Esophagus muscularis mucosa (tissue), 4 donors: ENCODE measurements around the gene F11. TPM values are rescaled to one million over a fixed set of nuclear protein-coding genes. Genes with fewer than 3 reads are reported as not detected.
"Not testable (repeated sequence)": the region's sequence is repeated elsewhere in the genome, so short reads cannot be mapped to it uniquely, and the experiment has no call there.

Experiments used
- DNase-seq: peaks from one replicate; pipeline ENCODE4 v3.0.0-alpha.2; 2017; ENCODE audit errors: extremely low spot score
- H3K27ac ChIP-seq, 4 donors: fragments of 200-600 bp; sonication (generic); replicated peaks in 1 of 4; 1 replicate in 3 of 4; 2 replicates in 1 of 4; pipeline ENCODE4 v1.5.1; 2016 to 2019; ENCODE audit warnings: mild to moderate bottlenecking in 1 of 4
- H3K27me3 ChIP-seq, 4 donors: fragments of 200-600 bp; sonication (generic); one replicate each; pipeline versions ENCODE4 v1.5.1 to v1.6.0; 2016 to 2019
- H3K36me3 ChIP-seq, 4 donors: fragments of 200-600 bp; sonication (generic); one replicate each; pipeline ENCODE4 v1.5.1; 2016 to 2019
- H3K4me1 ChIP-seq, 4 donors: fragments of 200-600 bp; sonication (generic); one replicate each; pipeline ENCODE4 v1.5.1; 2016 to 2019
- H3K4me3 ChIP-seq, 4 donors: fragments of 200-600 bp; sonication (generic); 1 replicate in 2 of 4; 2 replicates in 2 of 4; pipeline ENCODE4 v1.5.1; 2016 to 2019; ENCODE audit warnings: mild to moderate bottlenecking in 4 of 4, moderate library complexity in 1 of 4
- H3K9me3 ChIP-seq, 4 donors: fragments of 200-600 bp; sonication (generic); 1 replicate in 3 of 4; 2 replicates in 1 of 4; pipeline ENCODE4 v1.5.1; 2016 to 2019
- CTCF ChIP-seq, 3 experiments: fragments of 200-600 bp in 2 of 3; fragments of 450-650 bp in 1 of 3; sonication (generic) in 2 of 3; IDR thresholded peaks; one replicate each; pipeline ENCODE4 v1.5.1; 2017 to 2019; ENCODE audit warnings: antibody characterized with exemption in 3 of 3, mild to moderate bottlenecking in 2 of 3, moderate library complexity in 1 of 3
- EP300 ChIP-seq: sonication (generic); formaldehyde crosslinking; IDR thresholded peaks from one replicate; pipeline ENCODE4 v1.6.1; 2017; ENCODE audit warnings: antibody characterized with exemption
- POLR2A ChIP-seq: fragments of 450-650 bp; IDR thresholded peaks from one replicate; pipeline ENCODE4 v1.6.1; 2017; ENCODE audit warnings: antibody characterized with exemption, moderate library complexity, mild to moderate bottlenecking, low read depth
- POLR2AphosphoS5 ChIP-seq, 2 donors: sonication (generic); formaldehyde crosslinking; IDR thresholded peaks; one replicate each; pipeline ENCODE4 v1.6.1; 2017; ENCODE audit warnings: antibody characterized with exemption in 2 of 2
- WGBS: methylation state at CpG from one replicate; pipeline ENCODE4 v1.1.5; 2018; 5-methylcytosine and 5-hydroxymethylcytosine counted together
- intact Hi-C: fragments of 100-400 bp; cut with DNase I; formaldehyde crosslinking; loops from one replicate; pipeline ENCODE4 v1.15.1; 2023
- total RNA-seq, 4 donors: library from RNA; depleted of rRNA; stranded (reverse); fragments of >200 nt; gene quantifications; one replicate each; pipeline versions ENCODE4 v1.1.0 to v1.2.1, GENCODE V29; 2016

The F11 gene
- total RNA-seq, 4 donors from 2014 or later: not detected

DNA sequence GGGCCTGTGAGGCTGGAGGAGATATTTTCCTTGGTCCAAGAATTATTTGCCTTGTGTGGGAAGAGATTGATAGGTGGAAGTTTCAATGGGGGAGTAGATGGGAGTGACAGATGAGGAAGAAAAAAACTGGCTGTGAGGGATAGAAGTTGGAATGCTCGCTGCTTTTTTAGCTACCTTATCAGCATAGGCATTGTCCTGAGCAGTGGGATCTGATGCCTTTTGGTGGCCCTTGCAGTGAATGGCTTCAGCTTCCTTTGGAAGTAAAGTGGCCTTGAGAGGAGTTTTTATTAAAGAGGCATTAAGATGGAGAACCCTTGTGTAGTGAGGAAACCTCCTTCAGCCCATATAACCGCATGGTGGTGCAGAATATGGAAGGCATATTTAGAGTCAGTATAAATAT lies 22.7 kb upstream of the F11 start:
- Histone ChIP-seq H3K27ac (no peak overlapping the region), H3K36me3 (peaks cover 0 to 15% (median 5%) of the 10 kb centered on the region in 4 donors), H3K9me3 (no peaks in the 10 kb centered on the region), H3K27me3 (no peaks in the 10 kb centered on the region), H3K4me3 (no peak overlapping the region), H3K4me1 (peaks cover 0 to 4% (median 0%) of the 10 kb centered on the region in 4 donors)
- TF ChIP-seq CTCF (IDR thresholded peaks at IDR 0.05) (no peak), EP300 (no peak), POLR2AphosphoS5 (IDR thresholded peaks at IDR 0.05) (no peak)
- 85% methylated on average over 2 of the region's 2 CpGs for WGBS
- intact Hi-C loops: no loop called here
- DNase-seq: no peak

DNA sequence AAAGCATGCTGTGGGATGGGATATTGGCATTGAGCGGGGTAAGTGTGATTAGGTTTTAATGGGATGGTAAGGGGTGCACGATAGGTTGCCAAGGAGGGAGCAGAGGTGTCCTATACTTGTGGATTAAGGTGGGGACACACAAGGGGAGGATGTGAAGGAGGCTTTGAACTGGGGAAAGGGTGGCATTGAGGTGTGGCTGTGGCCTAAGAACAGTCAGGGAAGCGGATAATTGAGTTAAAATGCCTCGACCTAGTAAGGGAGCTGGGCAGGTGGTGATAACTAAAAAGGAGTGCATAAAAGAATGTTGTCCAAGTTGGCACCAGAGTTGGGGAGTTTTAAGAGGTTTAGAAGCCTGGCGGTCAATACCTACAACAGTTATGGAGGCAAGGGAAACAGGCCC lies 21.2 kb upstream of the F11 start:
- Histone ChIP-seq H3K9me3 (no peaks in the 10 kb centered on the region), H3K27me3 (no peaks in the 10 kb centered on the region), H3K27ac (no peak overlapping the region), H3K36me3 (peaks cover 0 to 11% (median 4%) of the 10 kb centered on the region in 4 donors), H3K4me1 (peaks cover 0 to 4% (median 0%) of the 10 kb centered on the region in 4 donors), H3K4me3 (no peak overlapping the region)
- no peak for DNase-seq
- WGBS: 80% methylated on average over 5 of the region's 5 CpGs
- intact Hi-C loops: no loop called here
- TF ChIP-seq EP300 (no peak), CTCF (IDR thresholded peaks at IDR 0.05) (no peak), POLR2AphosphoS5 (IDR thresholded peaks at IDR 0.05) (no peak), POLR2A (no peak)

- H3K9me3 ChIP-seq, H3K27ac ChIP-seq, intact Hi-C loops, H3K27me3 ChIP-seq, H3K4me3 ChIP-seq, H3K4me1 ChIP-seq, DNase-seq: not testable (repeated sequence)
- peaks cover 4 to 22% (median 13%) of the 10 kb centered on the region in 4 donors for H3K36me3 ChIP-seq
- WGBS: 86% methylated on average over 9 of the region's 9 CpGs
Measured at GRCh38 chr4:186247062-186247752, 18.8 kb upstream of the F11 start.

- H3K9me3 ChIP-seq: no peaks in the 10 kb centered on the region
- no peaks in the 10 kb centered on the region for H3K4me1 ChIP-seq
- H3K4me3 ChIP-seq: no peak overlapping the region
- no peak for TF ChIP-seq POLR2A
- no peak for TF ChIP-seq POLR2AphosphoS5 (IDR thresholded peaks at IDR 0.05)
- TF ChIP-seq EP300: no peak
- intact Hi-C loops: no loop called here
- no peak for DNase-seq
- H3K27me3 ChIP-seq: no peaks in the 10 kb centered on the region
- H3K36me3 ChIP-seq: peaks cover 4 to 32% (median 14%) of the 10 kb centered on the region in 4 donors
- H3K27ac ChIP-seq: no peak overlapping the region
- 74% methylated on average over 1 of the region's 1 CpG for WGBS
Measured at GRCh38 chr4:186248643-186249042, 17.3 kb upstream of the F11 start.

DNA sequence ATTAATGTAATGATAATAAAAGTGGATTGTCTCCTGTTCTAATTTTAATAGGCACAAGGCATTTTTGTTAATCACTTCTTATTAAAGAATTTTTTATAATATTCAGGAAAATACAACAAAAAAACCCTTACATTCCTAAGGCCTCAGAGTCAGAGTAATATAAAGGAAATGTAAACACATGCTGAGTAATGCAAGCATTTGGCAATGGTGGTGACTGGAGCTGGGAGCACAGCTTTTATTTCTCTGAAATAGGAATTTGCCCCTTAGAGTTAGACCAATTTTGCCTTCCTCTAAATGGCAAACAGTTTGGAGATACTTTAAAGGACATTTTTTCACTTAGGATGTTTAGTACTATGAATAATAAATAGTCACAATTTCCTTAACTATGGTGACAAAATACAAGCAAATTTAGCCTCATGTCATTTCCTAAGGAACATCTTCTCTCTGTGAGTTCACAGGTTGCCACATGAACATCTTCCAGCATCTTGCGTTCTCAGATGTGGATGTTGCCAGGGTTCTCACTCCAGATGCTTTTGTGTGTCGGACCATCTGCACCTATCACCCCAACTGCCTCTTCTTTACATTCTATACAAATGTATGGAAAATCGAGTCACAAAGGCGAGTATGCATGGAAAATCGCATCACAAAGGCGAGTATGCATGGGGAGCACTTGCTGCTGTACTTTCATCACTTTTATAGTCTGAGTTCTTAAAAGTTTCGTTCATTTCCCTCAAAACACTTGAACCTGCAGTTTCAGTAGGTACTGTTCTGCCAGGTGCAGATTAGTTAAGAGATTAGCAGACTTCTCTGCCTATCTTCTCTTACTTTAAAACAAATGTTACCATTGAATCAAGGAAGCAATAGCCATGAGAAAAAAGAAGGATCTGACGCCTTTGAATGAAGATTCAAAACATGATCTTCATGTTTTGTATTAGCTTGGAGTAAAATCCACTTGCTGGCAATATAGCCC lies 15.9 kb upstream of the F11 start:
- Histone ChIP-seq H3K9me3 (no peaks in the 10 kb centered on the region), H3K27me3 (no peaks in the 10 kb centered on the region), H3K36me3 (peaks cover 4 to 36% (median 19%) of the 10 kb centered on the region in 4 donors), H3K4me3 (no peak overlapping the region), H3K27ac (no peak overlapping the region), H3K4me1 (no peaks in the 10 kb centered on the region)
- intact Hi-C loops: no loop called here
- 82% methylated on average over 8 of the region's 8 CpGs for WGBS
- no peak for DNase-seq
- TF ChIP-seq POLR2A: no peak
- TF ChIP-seq EP300: no peak
- TF ChIP-seq POLR2AphosphoS5 (IDR thresholded peaks at IDR 0.05): no peak
- TF ChIP-seq CTCF (IDR thresholded peaks at IDR 0.05): no peak
